IMR-90 (cell line): ENCODE results near the gene APCDD1. TPM values are rescaled to one million over a fixed set of nuclear protein-coding genes. Genes with fewer than 3 reads are reported as not detected.

Experiments used
- ATAC-seq: fragments of 200-7000 bp; cut with Tn5 transposase; 2 replicates; pipeline ENCODE4 v1.9.1; 2020; ENCODE audit warnings: low read depth, mild to moderate bottlenecking, moderate library complexity
- BruUV-seq: library from RNA; stranded (reverse); fragments of 400-500 nt; replicated peaks from 2 replicates; lab custom pipeline; 2021; lab: Mats Ljungman, UMichigan
- CTCF ChIA-PET: fragments of 300-600 bp; formaldehyde crosslinking; extraction: SDS; loops from one replicate; lab custom pipeline; 2021; ENCODE audit warnings: antibody characterized with exemption; lab: Yijun Ruan, JAX
- POLR2A ChIA-PET: fragments of 300-600 bp; sonication (Branson Sonifier 250); formaldehyde crosslinking; loops from one replicate; lab custom pipeline; 2022; ENCODE audit warnings: antibody characterized with exemption; ENCODE audit not compliant: unreplicated experiment; lab: Charles Lee
- DNase-seq: peaks from one replicate; pipeline ENCODE4 v3.0.0; 2013
- H2AFZ ChIP-seq: replicated peaks from 2 replicates; pipeline ENCODE3; 2013; ENCODE audit warnings: low read length, mild to moderate bottlenecking; ENCODE audit not compliant: poor library complexity
- H2AK5ac ChIP-seq: 2 replicates; pipeline ENCODE4 v1.6.1; 2013; ENCODE audit warnings: low read depth, low read length, inconsistent platforms
- H2AK9ac ChIP-seq: replicated peaks from 2 replicates; pipeline ENCODE3; 2013; ENCODE audit warnings: mild to moderate bottlenecking, low read depth, low read length, moderate library complexity; ENCODE audit not compliant: poor library complexity
- H2BK120ac ChIP-seq: 2 replicates; pipeline ENCODE4 v1.6.1; 2013; ENCODE audit warnings: low read depth, low read length, inconsistent platforms
- H2BK15ac ChIP-seq: 3 replicates; pipeline ENCODE4 v1.6.1; 2013; ENCODE audit warnings: low read depth, low read length, inconsistent platforms
- H2BK20ac ChIP-seq: 2 replicates; pipeline ENCODE4 v1.6.1; 2013; ENCODE audit warnings: low read depth, mild to moderate bottlenecking, inconsistent platforms, low read length, moderate library complexity
- H2BK5ac ChIP-seq: 2 replicates; pipeline ENCODE4 v1.6.1; 2013; ENCODE audit warnings: mild to moderate bottlenecking, low read depth, low read length, inconsistent platforms; ENCODE audit not compliant: poor library complexity, severe bottlenecking
- H3K14ac ChIP-seq: replicated peaks from 2 replicates; pipeline ENCODE4 v1.6.1; 2013; ENCODE audit warnings: low read depth, low read length, inconsistent platforms
- H3K18ac ChIP-seq: 2 replicates; pipeline ENCODE4 v1.6.1; 2013; ENCODE audit warnings: low read depth, low read length, control low read depth
- H3K23ac ChIP-seq: 2 replicates; pipeline ENCODE4 v1.6.1; 2013; ENCODE audit warnings: low read depth, low read length, inconsistent platforms
- H3K27ac ChIP-seq: 2 replicates; pipeline ENCODE4 v1.5.1; 2013; ENCODE audit warnings: mild to moderate bottlenecking, control low read depth, low read length; ENCODE audit not compliant: insufficient read depth
- H3K27me3 ChIP-seq: 2 replicates; pipeline ENCODE4 v1.6.1; 2013; ENCODE audit warnings: low read length; ENCODE audit not compliant: control insufficient read depth, insufficient read depth
- H3K36me3 ChIP-seq: 2 replicates; pipeline ENCODE4 v1.6.1; 2013; ENCODE audit warnings: low read length, mixed read lengths; ENCODE audit not compliant: control insufficient read depth, insufficient read depth
- H3K4ac ChIP-seq: 2 replicates; pipeline ENCODE4 v1.6.1; 2013; ENCODE audit warnings: low read depth, low read length, inconsistent platforms
- H3K4me1 ChIP-seq: 2 replicates; pipeline ENCODE4 v1.6.1; 2013; ENCODE audit warnings: low read length, mixed read lengths; ENCODE audit not compliant: control insufficient read depth, insufficient read depth
- H3K4me2 ChIP-seq: 2 replicates; pipeline ENCODE4 v1.6.1; 2013; ENCODE audit warnings: low read depth, mild to moderate bottlenecking, control low read depth, low read length, moderate library complexity
- H3K4me3 ChIP-seq: 2 replicates; pipeline ENCODE4 v1.5.1; 2013; ENCODE audit warnings: low read depth, mild to moderate bottlenecking, control low read depth, low read length, moderate library complexity; ENCODE audit not compliant: insufficient read depth
- H3K56ac ChIP-seq: 2 replicates; pipeline ENCODE4 v1.6.1; 2013; ENCODE audit warnings: low read length, inconsistent platforms; ENCODE audit not compliant: insufficient read depth; ENCODE audit errors: extremely low read depth
- H3K79me1 ChIP-seq, 2 experiments: 2 replicates each; pipeline ENCODE4 v1.6.1; 2013; ENCODE audit warnings: low read length in 2 of 2, inconsistent platforms in 1 of 2, low read depth in 1 of 2
- H3K9ac ChIP-seq: 2 replicates; pipeline ENCODE4 v1.6.1; 2013; ENCODE audit warnings: low read depth, low read length, control low read depth
- H3K9me1 ChIP-seq: 2 replicates; pipeline ENCODE4 v1.6.1; 2013; ENCODE audit warnings: low read length, inconsistent platforms; ENCODE audit not compliant: insufficient read depth
- H3K9me3 ChIP-seq: 2 replicates; pipeline ENCODE4 v1.6.1; 2013; ENCODE audit warnings: low read length; ENCODE audit not compliant: control insufficient read depth, insufficient read depth
- H4K20me1 ChIP-seq: 2 replicates; pipeline ENCODE4 v1.6.1; 2013; ENCODE audit warnings: low read length, inconsistent platforms; ENCODE audit not compliant: insufficient read depth
- H4K5ac ChIP-seq: 2 replicates; pipeline ENCODE4 v1.6.1; 2013; ENCODE audit warnings: mild to moderate bottlenecking, low read depth, low read length, control low read depth
- H4K8ac ChIP-seq, 2 experiments: 2 replicates each; pipeline ENCODE4 v1.6.1; 2013; ENCODE audit warnings: low read depth in 2 of 2, low read length in 2 of 2, control low read depth in 1 of 2, inconsistent platforms in 1 of 2
- H4K91ac ChIP-seq: 2 replicates; pipeline ENCODE4 v1.6.1; 2013; ENCODE audit warnings: low read depth, low read length, inconsistent platforms; ENCODE audit not compliant: insufficient read depth
- BHLHE40 ChIP-seq: fragments of 150-350 bp; IDR thresholded peaks from 2 replicates; pipeline ENCODE4 v1.6.1; 2016; ENCODE audit warnings: mild to moderate bottlenecking, low read depth, low read length
- CEBPB ChIP-seq: IDR thresholded peaks from 2 replicates; pipeline ENCODE4 v1.6.1; 2012; ENCODE audit warnings: low read depth, low read length, improper control_type of control experiment
- CHD1 ChIP-seq: IDR thresholded peaks from 2 replicates; pipeline ENCODE4 v1.6.1; 2012; ENCODE audit warnings: low read depth, low read length, improper control_type of control experiment
- CTCF ChIP-seq: conservative IDR thresholded peaks from 2 replicates; pipeline ENCODE4 v1.5.1; 2012; ENCODE audit warnings: mild to moderate bottlenecking, low read depth, low read length, improper control_type of control experiment
- ELK1 ChIP-seq: fragments of 150-350 bp; IDR thresholded peaks from 2 replicates; pipeline ENCODE4 v1.6.1; 2016; ENCODE audit warnings: low read depth, mild to moderate bottlenecking, low read length, moderate library complexity, borderline replicate concordance
- FOS ChIP-seq: fragments of 150-350 bp; IDR thresholded peaks from 2 replicates; pipeline ENCODE4 v1.6.1; 2016; ENCODE audit warnings: low read depth, low read length
- MAFK ChIP-seq: IDR thresholded peaks from 2 replicates; pipeline ENCODE4 v1.6.1; 2012; ENCODE audit warnings: low read depth, low read length, improper control_type of control experiment
- MAZ ChIP-seq: IDR thresholded peaks from 2 replicates; pipeline ENCODE4 v1.6.1; 2012; ENCODE audit warnings: low read depth, mild to moderate bottlenecking, low read length, improper control_type of control experiment, moderate library complexity, borderline replicate concordance
- MXI1 ChIP-seq: IDR thresholded peaks from 2 replicates; pipeline ENCODE4 v1.6.1; 2012; ENCODE audit warnings: low read depth, mild to moderate bottlenecking, low read length, moderate library complexity, borderline replicate concordance
- NFE2L2 ChIP-seq: fragments of 150-350 bp; IDR thresholded peaks from 2 replicates; pipeline ENCODE4 v1.6.1; 2016; ENCODE audit warnings: low read depth, mild to moderate bottlenecking, low read length
- POLR2A ChIP-seq: IDR thresholded peaks from 2 replicates; pipeline ENCODE4 v1.6.1; 2012; ENCODE audit warnings: mild to moderate bottlenecking, low read depth, low read length
- RAD21 ChIP-seq: IDR thresholded peaks from 2 replicates; pipeline ENCODE4 v1.6.1; 2012; ENCODE audit warnings: low read length, improper control_type of control experiment
- RCOR1 ChIP-seq: IDR thresholded peaks from 2 replicates; pipeline ENCODE4 v1.6.1; 2012; ENCODE audit warnings: mild to moderate bottlenecking, low read length, improper control_type of control experiment; ENCODE audit not compliant: insufficient replicate concordance
- RFX5 ChIP-seq: IDR thresholded peaks from 2 replicates; pipeline ENCODE4 v1.8.0; 2012; ENCODE audit warnings: low read depth, mild to moderate bottlenecking, low read length, moderate library complexity
- SMC3 ChIP-seq: fragments of 150-350 bp; IDR thresholded peaks from 2 replicates; pipeline ENCODE4 v1.6.1; 2016; ENCODE audit warnings: low read depth, mild to moderate bottlenecking, antibody characterized with exemption, low read length, moderate library complexity
- USF2 ChIP-seq: fragments of 150-350 bp; IDR thresholded peaks from 2 replicates; pipeline ENCODE4 v1.6.1; 2017; ENCODE audit warnings: mild to moderate bottlenecking, antibody characterized with exemption, low read length, low read depth
- WGBS, 2 experiments: methylation state at CpG; one replicate each; pipeline versions ENCODE4 v1.1.5 to v1.1.7; 2013; ENCODE audit warnings: missing lambda C conversion rate in 2 of 2; ENCODE audit not compliant: insufficient read length in 1 of 2; ENCODE audit errors: extremely low coverage in 2 of 2; 5-methylcytosine and 5-hydroxymethylcytosine counted together
- dilution Hi-C: fragments of 300-500 bp; cut with HindIII; formaldehyde crosslinking; loops from one replicate; pipeline ENCODE4 v1.14.3; 2018; ENCODE audit warnings: low sequenced_read_pairs; ENCODE audit not compliant: unreplicated experiment
- in situ Hi-C: fragments of 300-500 bp; cut with MboI; formaldehyde crosslinking; loops from 3 replicates; pipeline ENCODE4 v1.14.3; 2019; ENCODE audit warnings: low sequenced_read_pairs, inconsistent platforms, mixed read lengths
- intact Hi-C: fragments of 100-400 bp; cut with micrococcal nuclease; formaldehyde crosslinking; loops from 2 replicates; pipeline ENCODE4 v1.10.0; 2022
- polyA plus RNA-seq, 3 experiments: library from polyadenylated mRNA; depleted of rRNA; stranded (reverse); fragments of >200 nt; gene quantifications; 2 replicates each; pipeline ENCODE4 v1.2.3, GENCODE V29; 2012; ENCODE audit warnings: low replicate concordance in 1 of 3
- total RNA-seq: library from RNA; depleted of rRNA; stranded (reverse); fragments of >200 nt; gene quantifications from 2 replicates; pipeline ENCODE4 v1.2.3, GENCODE V29; 2012

APCDD1 gene
- total and polyA plus RNA-seq, 2 of the 4 experiments (the other 2 are of a cell fraction), result 1.1 to 2.2 TPM

- Histone ChIP-seq H3K23ac (no peak overlapping the region), H3K56ac (no peak overlapping the region), H4K5ac (no peak overlapping the region), H3K14ac (no peak overlapping the region), H3K9ac (no peak overlapping the region), H2AK9ac (no peak overlapping the region), H3K4me2 (no peak overlapping the region), H2AK5ac (no peak overlapping the region), H2AFZ (no peak overlapping the region), H3K27ac (no peak overlapping the region), H3K9me3 (no peaks in the 10 kb centered on the region), H4K91ac (no peak overlapping the region), H2BK20ac (no peak overlapping the region), H3K79me1 (no peaks in the 10 kb centered on the region), H3K18ac (no peak overlapping the region), H3K4ac (no peak overlapping the region), H3K4me1 (no peaks in the 10 kb centered on the region), H3K9me1 (peaks cover 3% of the 10 kb centered on the region; the same call in 1 of the 2 replicates), H3K27me3 (peaks cover 16% of the 10 kb centered on the region), H2BK15ac (no peak overlapping the region), H4K8ac (no peak overlapping the region), H4K20me1 (no peaks in the 10 kb centered on the region), H2BK5ac (no peak overlapping the region), H3K36me3 (no peaks in the 10 kb centered on the region), H3K4me3 (no peak overlapping the region), H2BK120ac (no peak overlapping the region)
- dilution Hi-C loops, result no loop called here
- in situ Hi-C loops, result no loop called here
- POLR2A ChIA-PET, result no interaction called here
- intact Hi-C loops, result no loop called here
- no TSS peak for BruUV-seq
- no peak for DNase-seq
- no peak for ATAC-seq
- CTCF ChIA-PET, result no interaction called here
- no peak for TF ChIP-seq MAZ
- TF ChIP-seq RCOR1, result no peak
- no peak for TF ChIP-seq BHLHE40
- no peak for TF ChIP-seq SMC3
- TF ChIP-seq NFE2L2, result no peak
- no peak for TF ChIP-seq ELK1
- no peak for TF ChIP-seq MAFK
- TF ChIP-seq USF2, result no peak
- no peak for TF ChIP-seq MXI1
- no peak for TF ChIP-seq CEBPB
- no peak for TF ChIP-seq POLR2A
- no peak for TF ChIP-seq FOS
- no peak for TF ChIP-seq RFX5
- TF ChIP-seq CHD1, result no peak
- TF ChIP-seq CTCF, result no peak
- TF ChIP-seq RAD21, result no peak
- 95% methylated on average over 4 of the region's 7 CpGs; no CpG with 5 or more reads in 1 of the 2 experiments for WGBS, 2 experiments
Measured at GRCh38 chr18:10432781-10433180, 21.7 kb upstream of the APCDD1 start.
